HTR-8/SVneo (cell line): ENCODE measurements around the gene DYNLRB2.

ENCODE experiments used
- DNase-seq: peaks from one replicate; pipeline ENCODE4 v3.0.0; 2011; ENCODE audit warnings: low spot score, mixed read lengths; ENCODE audit not compliant: insufficient read length
- FAIRE-seq: peaks from 2 replicates; lab custom pipeline; 2011; peaks lifted over from hg19 to GRCh38; lab: Jason Lieb, UNC

Gene DYNLRB2

GRCh38 chr16:80592273-80592672 is 51.5 kb downstream of the DYNLRB2 start:
- DNase-seq (no peak), FAIRE-seq (no peak)

- DNase-seq (no peak), FAIRE-seq (peak; percentile 40)
These were observed 54.0 kb downstream of the DYNLRB2 start for GRCh38 chr16:80594756-80595155.

GRCh38 chr16:80596507-80597207 is 55.9 kb downstream of the DYNLRB2 start:
- peak; percentile 69 for FAIRE-seq

GRCh38 chr16:80599466-80599865 is 58.7 kb downstream of the DYNLRB2 start:
- FAIRE-seq (peak; percentile 97), DNase-seq (peak; percentile 59)

More at GRCh38 chr16:80596507-80597207, 55.9 kb downstream of the DYNLRB2 start:
- no peak for DNase-seq
